ENCODE data around the gene IFT20. TPM values are rescaled to one million over a fixed set of nuclear protein-coding genes. Genes with fewer than 3 reads are reported as not detected.
A peak's percentile ranks its signal among the peaks of the same experiment; 100 is the strongest.

IFT20 gene
- total and polyA plus RNA-seq, 4 experiments from 2014 or later = 38.7 to 63.7 (median 43.3) TPM

DNA sequence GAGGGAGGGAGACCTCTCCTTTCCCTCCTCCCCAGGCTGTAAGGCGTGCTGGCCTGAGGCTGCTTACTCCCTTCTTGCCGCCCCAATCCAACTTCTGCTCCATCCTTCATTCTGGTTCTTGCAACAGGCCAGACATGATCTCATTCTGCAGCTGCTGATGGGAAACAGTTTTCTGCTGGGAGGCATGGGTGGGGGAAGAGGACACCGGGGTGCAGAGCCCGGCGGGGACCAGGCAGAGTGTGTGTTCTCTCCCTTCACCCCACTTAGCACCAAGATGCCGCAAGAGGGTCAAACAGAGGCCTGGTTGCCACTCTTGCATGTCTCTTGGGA lies 37.6 kb upstream of the IFT20 start:
- no peaks in the 10 kb centered on the region for H3K36me3 ChIP-seq (ENCODE audit: insufficient read depth, low read length)
- no peaks in the 10 kb centered on the region for H3K9me3 Mint-ChIP-seq
- no peaks in the 10 kb centered on the region for H3K9me3 ChIP-seq (ENCODE audit: control insufficient read depth in 1 of 2, low read length in 2 of 2)
- no peaks in the 10 kb centered on the region for H3K27me3 Mint-ChIP-seq
- peak overlapping the region in 3 of 7 donors; percentile 21 to 93 (median 41) for H3K27ac Mint-ChIP-seq
- H3K4me3 Mint-ChIP-seq = peak overlapping the region; percentile 60 to 91 (median 74)
- peak overlapping the region; percentile 85 for H3K27ac ChIP-seq (ENCODE audit: low read depth, low read length)
- POLR2A ChIA-PET (ENCODE audit: partially characterized antibody) = interaction anchor here (0.7 to 3.9 kb wide), 4 partner anchors 11 to 38 kb away, joined by 3 to 41 read pairs (median 10); partner anchors contain the start of genes IFT20, POLDIP2 and TNFAIP1
- H3K27me3 ChIP-seq (ENCODE audit: insufficient read depth, low read length) = no peaks in the 10 kb centered on the region
- DNase-seq = no peak
- CTCF ChIA-PET (ENCODE audit: partially characterized antibody) = no interaction called here
- peaks cover 13 to 29% (median 17%) of the 10 kb centered on the region in 4 donors for H3K4me1 Mint-ChIP-seq
- peaks cover 3% of the 10 kb centered on the region in 2 donors for H3K36me3 Mint-ChIP-seq
- peak overlapping the region in 1 of 2 donors; percentile 81 for H3K4me3 ChIP-seq (ENCODE audit: low read length in 2 of 2)
- intact Hi-C loops (cut with micrococcal nuclease) = no loop called here
- H3K4me1 ChIP-seq (ENCODE audit: insufficient read depth, low read length) = peaks cover 14% of the 10 kb centered on the region

- H3K36me3 ChIP-seq (ENCODE audit: insufficient read depth, low read length) = no peaks in the 10 kb centered on the region
- Mint-ChIP-seq H3K4me1 (peaks cover 13 to 29% (median 17%) of the 10 kb centered on the region in 4 donors), H3K27me3 (no peaks in the 10 kb centered on the region), H3K27ac (peak overlapping the region in 5 of 7 donors; percentile 22 to 93 (median 66)), H3K9me3 (no peaks in the 10 kb centered on the region), H3K36me3 (peaks cover 3% of the 10 kb centered on the region in 2 donors), H3K4me3 (peak overlapping the region; percentile 72 to 91 (median 74))
- H3K9me3 ChIP-seq (ENCODE audit: control insufficient read depth in 1 of 2, low read length in 2 of 2) = no peaks in the 10 kb centered on the region
- CTCF ChIA-PET (ENCODE audit: partially characterized antibody) = no interaction called here
- POLR2A ChIA-PET (ENCODE audit: partially characterized antibody) = interaction anchor here (0.7 to 6.5 kb wide), 6 partner anchors 11 to 53 kb away, joined by 3 to 62 read pairs (median 10); partner anchors contain the start of genes IFT20, POLDIP2 and TNFAIP1
- H3K27me3 ChIP-seq (ENCODE audit: insufficient read depth, low read length) = no peaks in the 10 kb centered on the region
- DNase-seq = no peak
- peak overlapping the region in 1 of 2 donors; percentile 81 for H3K4me3 ChIP-seq (ENCODE audit: low read length in 2 of 2)
- peaks cover 14% of the 10 kb centered on the region for H3K4me1 ChIP-seq (ENCODE audit: insufficient read depth, low read length)
- H3K27ac ChIP-seq (ENCODE audit: low read depth, low read length) = peak overlapping the region; percentile 85
- intact Hi-C loops (cut with micrococcal nuclease) = no loop called here
These were observed 37.1 kb upstream of the IFT20 start for GRCh38 chr17:28372203-28372944.

- no peaks in the 10 kb centered on the region for H3K9me3 ChIP-seq (ENCODE audit: control insufficient read depth in 1 of 2, low read length in 2 of 2)
- peaks cover 14% of the 10 kb centered on the region for H3K4me1 ChIP-seq (ENCODE audit: insufficient read depth, low read length)
- DNase-seq = peak; percentile 73 to 87 (median 79)
- peak within 1 kb of the TSS; percentile 85 for H3K27ac ChIP-seq (ENCODE audit: low read depth, low read length)
- Mint-ChIP-seq H3K4me1 (peaks cover 13 to 29% (median 17%) of the 10 kb centered on the region in 4 donors), H3K9me3 (no peaks in the 10 kb centered on the region), H3K27ac (peak within 1 kb of the TSS; percentile 88 to 99 (median 97)), H3K27me3 (no peaks in the 10 kb centered on the region), H3K36me3 (peaks cover 3% of the 10 kb centered on the region in 2 donors), H3K4me3 (peak within 1 kb of the TSS; percentile 91 to 100 (median 96))
- POLR2A ChIA-PET (ENCODE audit: partially characterized antibody) = interaction anchor here (0.6 to 6.5 kb wide), 8 partner anchors 10 to 316 kb away, joined by 3 to 62 read pairs (median 4); partner anchors contain the start of genes IFT20, POLDIP2 and TNFAIP1
- CTCF ChIA-PET (ENCODE audit: partially characterized antibody) = interaction anchor here (1.0 to 2.3 kb wide), 3 partner anchors 11 to 13 kb away, joined by 5 to 6 read pairs (median 5); no protein-coding TSS in a partner anchor
- peak within 1 kb of the TSS in 1 of 2 donors; percentile 81 for H3K4me3 ChIP-seq (ENCODE audit: low read length in 2 of 2)
- H3K36me3 ChIP-seq (ENCODE audit: insufficient read depth, low read length) = no peaks in the 10 kb centered on the region
- intact Hi-C loops (cut with micrococcal nuclease) = loop anchor here (1.0 kb wide), 4 partner anchors 13 to 52 kb away; partner anchors contain the start of genes IFT20, POLDIP2, TMEM97 and TNFAIP1
- H3K27me3 ChIP-seq (ENCODE audit: insufficient read depth, low read length) = no peaks in the 10 kb centered on the region
These were observed 36.3 kb upstream of the IFT20 start, which contains the start of gene SARM1 for GRCh38 chr17:28371245-28372202. TSS of gene SARM1 (plus strand) at chr17:28371694. CDS start at chr17:28372033, 339 bp downstream.

DNA sequence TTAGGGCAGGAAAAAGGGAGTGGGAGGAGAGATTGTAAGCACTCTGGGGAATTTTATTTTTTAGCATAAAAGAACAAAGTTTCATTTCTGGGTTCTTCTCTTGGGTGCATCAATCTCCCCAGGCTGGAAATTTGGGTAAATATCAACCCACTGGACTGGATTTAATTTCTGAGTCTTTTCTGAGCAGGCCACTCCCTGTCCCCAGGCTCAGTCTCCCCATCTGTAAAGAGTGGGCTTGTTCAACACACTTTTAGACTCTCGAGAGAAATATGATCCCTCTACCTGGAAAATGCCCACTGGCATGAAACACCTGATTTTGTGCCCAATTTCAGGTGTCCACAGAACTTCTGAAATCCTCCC lies 35.5 kb upstream of the IFT20 start:
- Mint-ChIP-seq H3K27ac (peak overlapping the region; percentile 88 to 99 (median 97)), H3K27me3 (no peaks in the 10 kb centered on the region), H3K4me3 (peak overlapping the region; percentile 91 to 100 (median 96)), H3K4me1 (peaks cover 13 to 29% (median 17%) of the 10 kb centered on the region in 4 donors), H3K9me3 (no peaks in the 10 kb centered on the region), H3K36me3 (peaks cover 3% of the 10 kb centered on the region in 2 donors)
- ChIA-PET CTCF (ENCODE audit: partially characterized antibody) (interaction anchor here (0.9 to 2.3 kb wide), 5 partner anchors 10 to 46 kb away, joined by 3 to 6 read pairs (median 3); no protein-coding TSS in a partner anchor), POLR2A (ENCODE audit: partially characterized antibody) (interaction anchor here (0.9 to 6.5 kb wide), 5 partner anchors 13 to 36 kb away, joined by 3 to 62 read pairs (median 15); partner anchors contain the start of genes IFT20, POLDIP2 and TNFAIP1)
- no peaks in the 10 kb centered on the region for H3K9me3 ChIP-seq (ENCODE audit: control insufficient read depth in 1 of 2, low read length in 2 of 2)
- no peaks in the 10 kb centered on the region for H3K36me3 ChIP-seq (ENCODE audit: insufficient read depth, low read length)
- H3K4me3 ChIP-seq (ENCODE audit: low read length in 2 of 2) = no peak overlapping the region
- no peaks in the 10 kb centered on the region for H3K27me3 ChIP-seq (ENCODE audit: insufficient read depth, low read length)
- peaks cover 14% of the 10 kb centered on the region for H3K4me1 ChIP-seq (ENCODE audit: insufficient read depth, low read length)
- H3K27ac ChIP-seq (ENCODE audit: low read depth, low read length) = peak overlapping the region; percentile 85
- no peak for DNase-seq
- intact Hi-C loops (cut with micrococcal nuclease) = loop anchor here (1.0 kb wide), 4 partner anchors 13 to 51 kb away; partner anchors contain the start of genes IFT20, POLDIP2, TMEM97 and TNFAIP1

DNA sequence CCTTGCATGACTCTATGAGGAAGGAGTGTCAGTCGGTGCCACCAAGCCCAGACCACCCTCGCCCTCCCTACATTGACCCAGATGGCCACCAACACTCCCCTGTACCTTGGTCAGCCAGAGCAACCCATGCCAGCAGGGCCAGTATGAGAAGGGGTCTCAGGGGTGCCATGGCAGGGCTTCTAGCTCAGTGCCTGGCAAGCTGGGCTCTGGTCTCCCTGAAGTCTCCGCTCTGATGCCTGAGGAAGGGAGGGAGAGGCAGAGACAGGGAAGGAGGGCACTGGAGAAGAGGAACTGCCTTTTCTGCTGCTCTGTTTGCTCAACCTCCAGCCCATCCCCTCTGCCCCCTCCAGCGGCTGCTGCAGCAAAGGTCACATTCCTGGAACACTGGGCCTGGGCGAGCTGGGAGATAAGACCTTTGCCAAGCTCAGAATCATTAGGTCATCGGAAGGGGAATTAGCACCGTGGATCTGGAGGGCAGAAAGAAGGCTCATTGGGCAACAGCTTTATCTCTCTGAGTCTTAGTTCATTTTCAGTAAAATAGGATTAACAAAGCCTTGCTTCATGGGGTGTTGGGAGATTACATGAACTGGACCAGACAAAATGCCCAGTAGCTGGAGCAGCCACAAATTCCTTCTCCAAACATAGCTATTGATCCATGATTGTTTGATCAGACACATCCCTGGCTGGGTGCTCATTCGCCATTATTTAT lies 34.9 kb upstream of the IFT20 start, which contains the start of gene VTN:
Gene VTN (minus strand): TSS at position 273 of the 709 bp plus-strand sequence. CDS start 104 bp downstream, at position 169.
- H3K4me3 ChIP-seq (ENCODE audit: low read length in 2 of 2) = peak within 1 kb of the TSS in 1 of 2 donors; percentile 81
- peak within 1 kb of the TSS; percentile 91 to 100 (median 96) for H3K4me3 Mint-ChIP-seq
- H3K27ac Mint-ChIP-seq = peak within 1 kb of the TSS; percentile 88 to 99 (median 97)
- no peak for DNase-seq
- H3K4me1 Mint-ChIP-seq = peaks cover 13 to 29% (median 17%) of the 10 kb centered on the region in 4 donors
- peak within 1 kb of the TSS; percentile 85 for H3K27ac ChIP-seq (ENCODE audit: low read depth, low read length)
- H3K4me1 ChIP-seq (ENCODE audit: insufficient read depth, low read length) = peaks cover 14% of the 10 kb centered on the region
- CTCF ChIA-PET (ENCODE audit: partially characterized antibody) = interaction anchor here (0.6 to 2.3 kb wide), 6 partner anchors 9 to 47 kb away, joined by 3 to 6 read pairs (median 3); no protein-coding TSS in a partner anchor
- intact Hi-C loops (cut with micrococcal nuclease) = no loop called here
- peaks cover 3% of the 10 kb centered on the region in 2 donors for H3K36me3 Mint-ChIP-seq
- H3K27me3 Mint-ChIP-seq = no peaks in the 10 kb centered on the region
- H3K27me3 ChIP-seq (ENCODE audit: insufficient read depth, low read length) = no peaks in the 10 kb centered on the region
- POLR2A ChIA-PET (ENCODE audit: partially characterized antibody) = interaction anchor here (0.9 to 6.5 kb wide), 4 partner anchors 13 to 31 kb away, joined by 3 to 62 read pairs (median 22); partner anchors contain the start of gene POLDIP2
- H3K9me3 Mint-ChIP-seq = no peaks in the 10 kb centered on the region
- no peaks in the 10 kb centered on the region for H3K9me3 ChIP-seq (ENCODE audit: control insufficient read depth in 1 of 2, low read length in 2 of 2)
- H3K36me3 ChIP-seq (ENCODE audit: insufficient read depth, low read length) = no peaks in the 10 kb centered on the region

DNA sequence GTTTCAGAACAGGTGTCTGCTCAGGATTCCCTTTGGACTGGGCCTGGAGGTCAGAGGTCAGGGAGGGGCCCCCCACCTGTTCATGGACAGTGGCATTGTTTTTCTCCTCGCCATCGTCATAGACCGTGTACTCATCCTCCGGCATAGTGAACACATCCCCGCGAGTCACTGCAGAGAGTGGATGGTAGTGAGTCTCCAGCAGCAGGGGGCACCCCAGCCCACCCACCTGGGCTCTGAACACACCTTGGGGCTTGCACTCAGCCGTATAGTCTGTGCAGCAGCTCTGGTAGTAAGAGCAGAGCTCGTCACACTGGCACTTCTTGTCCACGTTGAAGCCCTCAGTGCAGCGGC lies 34.4 kb upstream of the IFT20 start:
- intact Hi-C loops (cut with micrococcal nuclease) = no loop called here
- peak overlapping the region in 4 of 8 donors; percentile 18 to 100 (median 72) for H3K4me3 Mint-ChIP-seq

More for the DNA sequence above, 34.4 kb upstream of the IFT20 start:
- H3K36me3 ChIP-seq (ENCODE audit: insufficient read depth, low read length) = peaks cover 1% of the 10 kb centered on the region
- H3K27ac ChIP-seq (ENCODE audit: low read depth, low read length) = no peak overlapping the region
- H3K27me3 ChIP-seq (ENCODE audit: insufficient read depth, low read length) = no peaks in the 10 kb centered on the region
- Mint-ChIP-seq H3K4me1 (peaks cover 11 to 25% (median 16%) of the 10 kb centered on the region in 4 donors), H3K36me3 (peaks cover 0 to 3% of the 10 kb centered on the region in 2 donors), H3K9me3 (no peaks in the 10 kb centered on the region), H3K27me3 (no peaks in the 10 kb centered on the region), H3K27ac (peak overlapping the region in 5 of 7 donors; percentile 5 to 97 (median 88))
- DNase-seq = no peak
- ChIA-PET CTCF (ENCODE audit: partially characterized antibody) (interaction anchor here (0.6 to 2.3 kb wide), 3 partner anchors 15 to 47 kb away, joined by 3 to 6 read pairs (median 3); no protein-coding TSS in a partner anchor), POLR2A (ENCODE audit: partially characterized antibody) (interaction anchor here (6.5 kb wide), 1 partner anchor 13 kb away, joined by 62 read pairs; the partner anchor contains the start of gene POLDIP2)
- no peak overlapping the region for H3K4me3 ChIP-seq (ENCODE audit: low read length in 2 of 2)
- H3K4me1 ChIP-seq (ENCODE audit: insufficient read depth, low read length) = peaks cover 14% of the 10 kb centered on the region
- no peaks in the 10 kb centered on the region for H3K9me3 ChIP-seq (ENCODE audit: control insufficient read depth in 1 of 2, low read length in 2 of 2)
